ENCODE data around the gene AHNAK. TPM values are rescaled to one million over a fixed set of nuclear protein-coding genes. Genes with fewer than 3 reads are reported as not detected.

AHNAK gene
- total RNA-seq, 1 experiment from 2014 or later: 73.0 TPM

GRCh38 chr11:62569611-62570010, 23.0 kb upstream of the AHNAK start:
- intact Hi-C loops (cut with micrococcal nuclease; ENCODE audit: unreplicated experiment): no loop called here
- ChIA-PET CTCF (no interaction called here), POLR2A (ENCODE audit: low non-redundant PET) (no interaction called here)
- Histone ChIP-seq H3K4me1 (ENCODE audit: insufficient read depth, low read length, poor library complexity, severe bottlenecking) (peaks cover 29% of the 10 kb centered on the region), H3K27me3 (replicated peaks; ENCODE audit: insufficient read depth, low read depth, low read length, poor library complexity) (no peaks in the 10 kb centered on the region), H3K4me3 (ENCODE audit: low read depth, low read length, poor library complexity, severe bottlenecking) (no peak overlapping the region), H3K36me3 (ENCODE audit: insufficient read depth, low read length, poor library complexity, severe bottlenecking) (peaks cover 83% of the 10 kb centered on the region), H3K9me3 (ENCODE audit: low read depth, low read length, poor library complexity, severe bottlenecking) (no peaks in the 10 kb centered on the region), H3K27ac (ENCODE audit: low read depth, low read length, poor library complexity, severe bottlenecking) (no peak overlapping the region)
- BruUV-seq (replicated peaks): no TSS peak
- no peak for DNase-seq (ENCODE audit: low spot score)
- TF ChIP-seq EZH2 (IDR thresholded peaks at IDR 0.05; ENCODE audit: borderline replicate concordance, low read depth, low read length, poor library complexity, severe bottlenecking) (no peak), CTCF (conservative IDR thresholded peaks at IDR 0.05; ENCODE audit: low read depth, low read length) (no peak)

GRCh38 chr11:62567018-62567633, 20.5 kb upstream of the AHNAK start:
- POLR2A ChIA-PET (ENCODE audit: low non-redundant PET): interaction anchor here (0.5 kb wide), 1 partner anchor 105 kb away, joined by 8 read pairs; the partner anchor contains the start of gene LBHD1
- no TSS peak for BruUV-seq (replicated peaks)

GRCh38 chr11:62566247-62566646, 19.6 kb upstream of the AHNAK start:
- DNase-seq (ENCODE audit: low spot score): no peak
- Histone ChIP-seq H3K27me3 (replicated peaks; ENCODE audit: insufficient read depth, low read depth, low read length, poor library complexity) (no peaks in the 10 kb centered on the region), H3K4me3 (ENCODE audit: low read depth, low read length, poor library complexity, severe bottlenecking) (no peak overlapping the region), H3K4me1 (ENCODE audit: insufficient read depth, low read length, poor library complexity, severe bottlenecking) (peaks cover 16% of the 10 kb centered on the region), H3K27ac (ENCODE audit: low read depth, low read length, poor library complexity, severe bottlenecking) (peak overlapping the region; percentile 29), H3K9me3 (ENCODE audit: low read depth, low read length, poor library complexity, severe bottlenecking) (no peaks in the 10 kb centered on the region), H3K36me3 (ENCODE audit: insufficient read depth, low read length, poor library complexity, severe bottlenecking) (peaks cover 95% of the 10 kb centered on the region)
- TF ChIP-seq CTCF (conservative IDR thresholded peaks at IDR 0.05; ENCODE audit: low read depth, low read length) (no peak), EZH2 (IDR thresholded peaks at IDR 0.05; ENCODE audit: borderline replicate concordance, low read depth, low read length, poor library complexity, severe bottlenecking) (no peak)
- BruUV-seq (replicated peaks): no TSS peak
- CTCF ChIA-PET: interaction anchor here (1.1 kb wide), 1 partner anchor 171 kb away, joined by 4 read pairs; no protein-coding TSS in a partner anchor
- POLR2A ChIA-PET (ENCODE audit: low non-redundant PET): no interaction called here
- intact Hi-C loops (cut with micrococcal nuclease; ENCODE audit: unreplicated experiment): no loop called here

More at GRCh38 chr11:62567018-62567633, 20.5 kb upstream of the AHNAK start:
- H3K4me3 ChIP-seq (ENCODE audit: low read depth, low read length, poor library complexity, severe bottlenecking): no peak overlapping the region
- H3K9me3 ChIP-seq (ENCODE audit: low read depth, low read length, poor library complexity, severe bottlenecking): no peaks in the 10 kb centered on the region
- TF ChIP-seq EZH2 (IDR thresholded peaks at IDR 0.05; ENCODE audit: borderline replicate concordance, low read depth, low read length, poor library complexity, severe bottlenecking) (no peak), CTCF (conservative IDR thresholded peaks at IDR 0.05; ENCODE audit: low read depth, low read length) (no peak)
- intact Hi-C loops (cut with micrococcal nuclease; ENCODE audit: unreplicated experiment): no loop called here
- peak overlapping the region; percentile 29 for H3K27ac ChIP-seq (ENCODE audit: low read depth, low read length, poor library complexity, severe bottlenecking)
- no peak for DNase-seq (ENCODE audit: low spot score)
- no peaks in the 10 kb centered on the region for H3K27me3 ChIP-seq (replicated peaks; ENCODE audit: insufficient read depth, low read depth, low read length, poor library complexity)
- H3K36me3 ChIP-seq (ENCODE audit: insufficient read depth, low read length, poor library complexity, severe bottlenecking): peaks cover 95% of the 10 kb centered on the region
- peaks cover 25% of the 10 kb centered on the region for H3K4me1 ChIP-seq (ENCODE audit: insufficient read depth, low read length, poor library complexity, severe bottlenecking)
- CTCF ChIA-PET: no interaction called here

Data from A673 (cell line).